Psoas muscle (tissue), 8 donors: ENCODE data around the gene PDZD2. TPM values are rescaled to one million over a fixed set of nuclear protein-coding genes. Genes with fewer than 3 reads are reported as not detected.
"Not testable (repeated sequence)": the region's sequence is repeated elsewhere in the genome, so short reads cannot be mapped to it uniquely, and the experiment has no call there.

ENCODE experiments used
- ATAC-seq, 4 donors: fragments of 200-7000 bp; cut with Tn5 transposase; one replicate each; pipeline ENCODE4 v1.9.1; 2020; ENCODE audit warnings: moderate library complexity in 3 of 4, mild to moderate bottlenecking in 2 of 4
- DNase-seq, 2 donors: peaks; one replicate each; pipeline ENCODE4 v3.0.0-alpha.2; 2020
- H3K27ac ChIP-seq: fragments of 200-600 bp; one replicate; pipeline ENCODE4 v1.8.0; 2022
- H3K27me3 ChIP-seq, 3 donors: fragments of 200-600 bp in 1 of 3; one replicate each; pipeline versions ENCODE4 v1.6.1 to v1.8.0; 2013 to 2022; ENCODE audit warnings: low read length in 2 of 3, mild to moderate bottlenecking in 2 of 3, moderate library complexity in 1 of 3; ENCODE audit not compliant: insufficient read depth in 3 of 3
- H3K36me3 ChIP-seq, 2 donors: fragments of 200-600 bp in 1 of 2; one replicate each; pipeline versions ENCODE4 v1.6.1 to v1.8.0; 2013 to 2022; ENCODE audit warnings: low read depth in 1 of 2, mild to moderate bottlenecking in 1 of 2, moderate library complexity in 1 of 2; ENCODE audit not compliant: insufficient read depth in 1 of 2
- H3K4me1 ChIP-seq: fragments of 200-600 bp; one replicate; pipeline ENCODE4 v1.8.0; 2022
- H3K4me3 ChIP-seq: fragments of 200-600 bp; one replicate; pipeline ENCODE4 v1.8.0; 2022; ENCODE audit warnings: mild to moderate bottlenecking
- H3K9me3 ChIP-seq: fragments of 200-600 bp; one replicate; pipeline ENCODE4 v1.8.0; 2022
- WGBS, 3 donors: extraction: QIAGEN DNeasy Blood & Tissue Kit; methylation state at CpG; one replicate each; pipeline versions ENCODE4 v1.1.6 to v1.1.7; 2013; 5-methylcytosine and 5-hydroxymethylcytosine counted together
- intact Hi-C, 2 donors: fragments of 100-400 bp; cut with DNase I; formaldehyde crosslinking; loops; one replicate each; pipeline versions ENCODE4 v1.11.0 to v1.14.2; 2022
- polyA plus RNA-seq, 3 donors: library from polyadenylated mRNA; stranded (reverse); fragments of 200-250 nt; gene quantifications; one replicate each; pipeline ENCODE4 v1.2.3, GENCODE V29; 2013
- total RNA-seq, 4 donors: library from RNA; stranded (reverse); fragmentation: NEBNext Ultra II Directional in 2 of 4; extraction: Animal tissue kit (Norgen Biotek cat#: 25700) in 2 of 4; gene quantifications; one replicate each; pipeline versions ENCODE4 v1.2.1 to v1.2.4, GENCODE V29; 2021 to 2023
- TF ChIP-seq, protein P1 (sequence below): fragments of 200-600 bp; IDR thresholded peaks from one replicate; pipeline ENCODE4 v1.8.0; 2022; ENCODE audit warnings: antibody characterized with exemption
- donor health status: healthy with polysubstance abuse.
- donor health status: DM: no; HTN: no; CAD: no; lungs with moderate emphysema.
- donor health status: Bipolar disorder and iron deficiency.
- donor health status: healthy.
- donor health status: DM: yes; HTN: yes; CAD: no.
- donor health status: DM: no; HTN: no; CAD: no.
- donor health status: DM: no; HTN: no; CAD: no.
- donor health status: DM: yes; HTN: yes; CAD: no.

The PDZD2 gene
- total and polyA plus RNA-seq, 7 donors = 1.4 to 17.5 (median 4.5) TPM

- H3K4me1 ChIP-seq = no peaks in the 10 kb centered on the region
- H3K36me3 ChIP-seq = no peaks in the 10 kb centered on the region
- H3K27ac ChIP-seq = no peak overlapping the region
- TF ChIP-seq, protein P1, sequence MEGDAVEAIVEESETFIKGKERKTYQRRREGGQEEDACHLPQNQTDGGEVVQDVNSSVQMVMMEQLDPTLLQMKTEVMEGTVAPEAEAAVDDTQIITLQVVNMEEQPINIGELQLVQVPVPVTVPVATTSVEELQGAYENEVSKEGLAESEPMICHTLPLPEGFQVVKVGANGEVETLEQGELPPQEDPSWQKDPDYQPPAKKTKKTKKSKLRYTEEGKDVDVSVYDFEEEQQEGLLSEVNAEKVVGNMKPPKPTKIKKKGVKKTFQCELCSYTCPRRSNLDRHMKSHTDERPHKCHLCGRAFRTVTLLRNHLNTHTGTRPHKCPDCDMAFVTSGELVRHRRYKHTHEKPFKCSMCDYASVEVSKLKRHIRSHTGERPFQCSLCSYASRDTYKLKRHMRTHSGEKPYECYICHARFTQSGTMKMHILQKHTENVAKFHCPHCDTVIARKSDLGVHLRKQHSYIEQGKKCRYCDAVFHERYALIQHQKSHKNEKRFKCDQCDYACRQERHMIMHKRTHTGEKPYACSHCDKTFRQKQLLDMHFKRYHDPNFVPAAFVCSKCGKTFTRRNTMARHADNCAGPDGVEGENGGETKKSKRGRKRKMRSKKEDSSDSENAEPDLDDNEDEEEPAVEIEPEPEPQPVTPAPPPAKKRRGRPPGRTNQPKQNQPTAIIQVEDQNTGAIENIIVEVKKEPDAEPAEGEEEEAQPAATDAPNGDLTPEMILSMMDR = no peak
- no peaks in the 10 kb centered on the region for H3K27me3 ChIP-seq
- ATAC-seq = no peak
- H3K4me3 ChIP-seq = no peak overlapping the region
- no peaks in the 10 kb centered on the region for H3K9me3 ChIP-seq
- intact Hi-C loops = no loop called here
- DNase-seq = no peak
- WGBS, 3 donors = 83 to 90% (median 89%) methylated on average over 2 of the region's 2 CpGs
These were observed 121.0 kb downstream of the PDZD2 start for GRCh38 chr5:31759925-31760324.

- intact Hi-C loops = no loop called here
- no peak for ATAC-seq
- no peak for DNase-seq
- TF ChIP-seq, protein P1 = no peak
- Histone ChIP-seq H3K27me3 (no peaks in the 10 kb centered on the region), H3K4me3 (no peak overlapping the region), H3K4me1 (no peaks in the 10 kb centered on the region), H3K9me3 (no peaks in the 10 kb centered on the region), H3K27ac (no peak overlapping the region), H3K36me3 (no peaks in the 10 kb centered on the region)
- 74 to 89% (median 82%) methylated on average over 5 of the region's 5 CpGs for WGBS, 3 donors
These were observed 122.9 kb downstream of the PDZD2 start for GRCh38 chr5:31761877-31762276.

- DNase-seq = no peak
- H3K4me1 ChIP-seq = no peaks in the 10 kb centered on the region
- no peaks in the 10 kb centered on the region for H3K9me3 ChIP-seq
- no peaks in the 10 kb centered on the region for H3K36me3 ChIP-seq
- ATAC-seq = no peak
- intact Hi-C loops = no loop called here
- H3K27me3 ChIP-seq = no peaks in the 10 kb centered on the region
- no peak overlapping the region for H3K4me3 ChIP-seq
- 89 to 96% (median 95%) methylated on average over 6 of the region's 6 CpGs for WGBS, 3 donors
- H3K27ac ChIP-seq = no peak overlapping the region
- TF ChIP-seq, protein P1 = no peak
These were observed 124.5 kb downstream of the PDZD2 start for GRCh38 chr5:31763424-31763823.

DNA sequence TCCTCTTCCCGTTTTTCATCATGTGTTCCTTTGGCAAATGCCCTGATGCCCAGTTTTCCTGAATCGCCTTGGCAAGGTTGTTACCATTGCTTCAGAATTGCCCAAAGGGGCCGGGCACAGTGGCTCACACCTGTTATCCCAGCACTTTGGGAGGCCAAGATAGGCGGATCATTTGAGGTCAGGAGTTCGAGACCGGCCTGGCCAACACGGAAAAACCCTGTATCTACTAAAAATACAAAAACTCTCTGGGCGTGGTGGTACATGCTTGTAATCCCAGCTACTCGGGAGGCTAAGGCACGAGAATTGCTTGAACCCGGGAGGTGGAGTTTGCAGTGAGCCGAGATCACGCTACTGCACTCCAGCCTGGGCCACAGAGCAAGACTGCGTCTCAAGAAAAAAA lies 125.8 kb downstream of the PDZD2 start:
- H3K36me3 ChIP-seq, H3K4me1 ChIP-seq, DNase-seq, H3K27ac ChIP-seq, intact Hi-C loops, H3K27me3 ChIP-seq, H3K9me3 ChIP-seq, ATAC-seq, H3K4me3 ChIP-seq: not testable (repeated sequence)
- WGBS, 3 donors = 43 to 61% (median 50%) methylated on average over 14 of the region's 14 CpGs

GRCh38 chr5:31767335-31768031 lies 128.6 kb downstream of the PDZD2 start:
- Histone ChIP-seq H3K27ac (no peak overlapping the region), H3K4me3 (no peak overlapping the region), H3K27me3 (peaks cover 0 to 3% (median 0%) of the 10 kb centered on the region in 3 donors), H3K36me3 (no peaks in the 10 kb centered on the region), H3K4me1 (no peaks in the 10 kb centered on the region), H3K9me3 (no peaks in the 10 kb centered on the region)
- ATAC-seq (peak in 1 of 4 donors; percentile 10), DNase-seq (no peak)
- TF ChIP-seq, protein P1 = no peak
- intact Hi-C loops = no loop called here
- 78 to 86% (median 79%) methylated on average over 4 of the region's 4 CpGs for WGBS, 3 donors
